ENCODE results near the gene NRXN3.

NRXN3 gene

GRCh38 chr14:79809849-79810612 lies 1639.9 kb downstream of the NRXN3 start:
- no peak for DNase-seq

- no peak for DNase-seq
Measured at GRCh38 chr14:79820866-79821535, 1650.8 kb downstream of the NRXN3 start.

GRCh38 chr14:79822034-79822433 lies 1651.9 kb downstream of the NRXN3 start:
- no peak for DNase-seq

- DNase-seq = no peak
Measured at GRCh38 chr14:79825046-79825521, 1654.9 kb downstream of the NRXN3 start.

- no peak for DNase-seq
Measured at GRCh38 chr14:79826362-79826761, 1656.2 kb downstream of the NRXN3 start.

- DNase-seq = no peak
Measured at GRCh38 chr14:79829405-79830166, 1659.4 kb downstream of the NRXN3 start.

GRCh38 chr14:79831195-79831892 lies 1661.2 kb downstream of the NRXN3 start:
- DNase-seq = no peak

- DNase-seq = no peak
Measured at GRCh38 chr14:79833781-79834180, 1663.6 kb downstream of the NRXN3 start.

GRCh38 chr14:79834868-79835267 lies 1664.7 kb downstream of the NRXN3 start:
- DNase-seq = no peak

- DNase-seq = no peak
Measured at GRCh38 chr14:79836577-79836976, 1666.4 kb downstream of the NRXN3 start.

- DNase-seq = no peak
Measured at GRCh38 chr14:79837699-79838098, 1667.5 kb downstream of the NRXN3 start.

- no peak for DNase-seq
Measured at GRCh38 chr14:79840103-79840502, 1669.9 kb downstream of the NRXN3 start.

GRCh38 chr14:79840831-79841230 lies 1670.7 kb downstream of the NRXN3 start:
- no peak for DNase-seq

GRCh38 chr14:79841433-79841832 lies 1671.3 kb downstream of the NRXN3 start:
- DNase-seq = no peak

- no peak for DNase-seq
Measured at GRCh38 chr14:79842270-79842669, 1672.1 kb downstream of the NRXN3 start.

GRCh38 chr14:79852950-79853744 lies 1683.0 kb downstream of the NRXN3 start:
- no peak for DNase-seq

GRCh38 chr14:79855789-79856188 lies 1685.6 kb downstream of the NRXN3 start:
- no peak for DNase-seq

- no peak for DNase-seq
Measured at GRCh38 chr14:79856381-79856780, 1686.2 kb downstream of the NRXN3 start.

GRCh38 chr14:79861111-79861510 lies 1690.9 kb downstream of the NRXN3 start:
- DNase-seq = no peak

GRCh38 chr14:79862045-79862444 lies 1691.9 kb downstream of the NRXN3 start:
- DNase-seq = no peak

GRCh38 chr14:79871136-79871535 lies 1701.0 kb downstream of the NRXN3 start:
- no peak for DNase-seq

- DNase-seq = no peak
Measured at GRCh38 chr14:79878229-79878628, 1708.1 kb downstream of the NRXN3 start.

Measured in NCI-H2029 treated with DMSO at 0.1 percent for 48 hours (cell line).